ENCODE data around the gene RSRC2. TPM values are rescaled to one million over a fixed set of nuclear protein-coding genes. Genes with fewer than 3 reads are reported as not detected.

RSRC2 gene
- polyA plus RNA-seq, 1 donor from 2014 or later, result 194 TPM

DNA sequence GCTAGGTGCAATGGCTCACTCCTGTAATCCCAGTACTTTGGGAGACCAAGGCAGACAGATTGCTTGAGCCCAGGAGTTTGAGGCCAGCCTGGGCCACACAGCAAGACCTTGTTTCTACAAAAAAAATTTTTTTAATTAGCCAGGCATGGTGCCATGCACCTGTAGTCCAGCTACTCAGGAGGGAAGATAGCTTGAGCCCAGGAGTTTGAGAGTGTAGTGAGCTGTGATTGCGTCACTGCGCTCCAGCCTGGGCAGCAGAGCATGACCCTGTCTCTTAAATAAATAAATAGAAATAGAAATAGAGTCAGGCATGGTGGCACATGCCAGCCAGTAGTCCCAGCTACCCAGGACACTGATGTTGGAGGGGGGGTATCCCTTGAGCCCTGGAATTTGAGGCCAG is 67.5 kb downstream of the RSRC2 start:
- H4K20me1 ChIP-seq (ENCODE audit: insufficient read depth), result no peaks in the 10 kb centered on the region
- no peak overlapping the region for H3K4me3 ChIP-seq (ENCODE audit: low read length)
- H3F3A ChIP-seq (ENCODE audit: insufficient read depth, low read length, poor library complexity, severe bottlenecking), result no peaks in the 10 kb centered on the region
- no peaks in the 10 kb centered on the region for H3K27me3 ChIP-seq (ENCODE audit: insufficient read depth, low read depth, low read length)
- no peak overlapping the region for H2AFZ ChIP-seq (ENCODE audit: low read depth, low read length)
- no peak overlapping the region for H3K27ac ChIP-seq (ENCODE audit: low read length)
- no peak overlapping the region for H3K9ac ChIP-seq (ENCODE audit: low read length)
- no peaks in the 10 kb centered on the region for H3K36me3 ChIP-seq (ENCODE audit: insufficient read depth, low read length)
- TF ChIP-seq TAF1 (IDR thresholded peaks at IDR 0.05; ENCODE audit: low read depth) (no peak), RAD21 (conservative IDR thresholded peaks at IDR 0.05) (no peak), POLR2AphosphoS5 (IDR thresholded peaks at IDR 0.05) (no peak), EP300 (conservative IDR thresholded peaks at IDR 0.05; ENCODE audit: poor library complexity, severe bottlenecking) (no peak), SMC3 (conservative IDR thresholded peaks at IDR 0.05; ENCODE audit: poor library complexity) (no peak)
- TF ChIP-seq, protein P1, sequence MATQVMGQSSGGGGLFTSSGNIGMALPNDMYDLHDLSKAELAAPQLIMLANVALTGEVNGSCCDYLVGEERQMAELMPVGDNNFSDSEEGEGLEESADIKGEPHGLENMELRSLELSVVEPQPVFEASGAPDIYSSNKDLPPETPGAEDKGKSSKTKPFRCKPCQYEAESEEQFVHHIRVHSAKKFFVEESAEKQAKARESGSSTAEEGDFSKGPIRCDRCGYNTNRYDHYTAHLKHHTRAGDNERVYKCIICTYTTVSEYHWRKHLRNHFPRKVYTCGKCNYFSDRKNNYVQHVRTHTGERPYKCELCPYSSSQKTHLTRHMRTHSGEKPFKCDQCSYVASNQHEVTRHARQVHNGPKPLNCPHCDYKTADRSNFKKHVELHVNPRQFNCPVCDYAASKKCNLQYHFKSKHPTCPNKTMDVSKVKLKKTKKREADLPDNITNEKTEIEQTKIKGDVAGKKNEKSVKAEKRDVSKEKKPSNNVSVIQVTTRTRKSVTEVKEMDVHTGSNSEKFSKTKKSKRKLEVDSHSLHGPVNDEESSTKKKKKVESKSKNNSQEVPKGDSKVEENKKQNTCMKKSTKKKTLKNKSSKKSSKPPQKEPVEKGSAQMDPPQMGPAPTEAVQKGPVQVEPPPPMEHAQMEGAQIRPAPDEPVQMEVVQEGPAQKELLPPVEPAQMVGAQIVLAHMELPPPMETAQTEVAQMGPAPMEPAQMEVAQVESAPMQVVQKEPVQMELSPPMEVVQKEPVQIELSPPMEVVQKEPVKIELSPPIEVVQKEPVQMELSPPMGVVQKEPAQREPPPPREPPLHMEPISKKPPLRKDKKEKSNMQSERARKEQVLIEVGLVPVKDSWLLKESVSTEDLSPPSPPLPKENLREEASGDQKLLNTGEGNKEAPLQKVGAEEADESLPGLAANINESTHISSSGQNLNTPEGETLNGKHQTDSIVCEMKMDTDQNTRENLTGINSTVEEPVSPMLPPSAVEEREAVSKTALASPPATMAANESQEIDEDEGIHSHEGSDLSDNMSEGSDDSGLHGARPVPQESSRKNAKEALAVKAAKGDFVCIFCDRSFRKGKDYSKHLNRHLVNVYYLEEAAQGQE (IDR thresholded peaks at IDR 0.05; ENCODE audit: borderline replicate concordance), result no peak
- TF ChIP-seq, protein P2, sequence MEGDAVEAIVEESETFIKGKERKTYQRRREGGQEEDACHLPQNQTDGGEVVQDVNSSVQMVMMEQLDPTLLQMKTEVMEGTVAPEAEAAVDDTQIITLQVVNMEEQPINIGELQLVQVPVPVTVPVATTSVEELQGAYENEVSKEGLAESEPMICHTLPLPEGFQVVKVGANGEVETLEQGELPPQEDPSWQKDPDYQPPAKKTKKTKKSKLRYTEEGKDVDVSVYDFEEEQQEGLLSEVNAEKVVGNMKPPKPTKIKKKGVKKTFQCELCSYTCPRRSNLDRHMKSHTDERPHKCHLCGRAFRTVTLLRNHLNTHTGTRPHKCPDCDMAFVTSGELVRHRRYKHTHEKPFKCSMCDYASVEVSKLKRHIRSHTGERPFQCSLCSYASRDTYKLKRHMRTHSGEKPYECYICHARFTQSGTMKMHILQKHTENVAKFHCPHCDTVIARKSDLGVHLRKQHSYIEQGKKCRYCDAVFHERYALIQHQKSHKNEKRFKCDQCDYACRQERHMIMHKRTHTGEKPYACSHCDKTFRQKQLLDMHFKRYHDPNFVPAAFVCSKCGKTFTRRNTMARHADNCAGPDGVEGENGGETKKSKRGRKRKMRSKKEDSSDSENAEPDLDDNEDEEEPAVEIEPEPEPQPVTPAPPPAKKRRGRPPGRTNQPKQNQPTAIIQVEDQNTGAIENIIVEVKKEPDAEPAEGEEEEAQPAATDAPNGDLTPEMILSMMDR (IDR thresholded peaks at IDR 0.05; ENCODE audit: poor library complexity, severe bottlenecking), result no peak
- no peaks in the 10 kb centered on the region for H3K9me2 ChIP-seq (ENCODE audit: insufficient read depth, low read length)
- no peaks in the 10 kb centered on the region for H3K79me2 ChIP-seq (replicated peaks; ENCODE audit: insufficient read depth, low read length)
- no peak overlapping the region for H3K4me2 ChIP-seq (ENCODE audit: low read length)
- H3K9me3 ChIP-seq (ENCODE audit: low read length), result no peaks in the 10 kb centered on the region

DNA sequence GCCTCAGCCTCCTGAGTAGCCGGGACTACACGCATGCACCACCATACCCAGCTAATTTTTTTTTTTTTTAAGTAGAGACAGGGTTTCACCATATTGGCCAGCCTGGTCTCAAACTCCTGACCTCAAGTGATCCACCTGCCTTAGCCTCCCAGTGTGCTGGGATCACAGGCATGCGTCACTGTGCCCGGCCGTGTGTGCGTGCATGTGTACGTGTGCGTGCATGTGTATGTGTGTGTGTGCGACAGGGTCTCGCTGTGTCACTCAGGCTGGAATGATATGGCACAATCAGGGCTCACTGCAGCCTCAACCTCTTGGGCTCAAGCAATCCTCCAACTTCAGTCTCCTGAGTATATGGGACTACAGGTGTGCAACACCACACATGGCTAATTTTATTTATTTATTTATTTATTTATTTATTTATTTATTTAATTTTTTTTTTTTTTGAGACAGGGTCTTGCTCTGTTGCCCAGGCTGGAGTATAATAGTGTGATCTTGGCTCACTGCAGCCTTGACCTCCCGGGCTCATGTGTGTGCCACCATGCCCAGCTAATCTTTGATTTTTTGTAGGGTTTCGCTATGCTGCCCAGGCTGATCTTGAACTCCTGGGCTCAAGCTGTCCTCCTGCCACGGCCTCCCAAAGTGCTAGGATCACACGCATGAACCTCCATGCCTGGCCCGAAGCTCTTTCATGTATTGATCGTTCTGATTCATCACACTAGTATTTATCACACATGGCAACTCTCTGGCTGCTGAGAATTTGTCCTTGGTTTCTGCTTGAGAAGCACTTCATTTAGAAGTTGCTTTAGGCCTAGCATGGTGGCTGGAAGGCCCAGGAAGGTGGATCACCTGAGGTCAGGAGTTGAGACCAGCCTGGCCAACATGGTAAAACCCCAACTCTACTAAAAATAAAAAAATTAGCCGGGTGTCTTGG is 68.4 kb downstream of the RSRC2 start:
- TF ChIP-seq SMC3 (conservative IDR thresholded peaks at IDR 0.05; ENCODE audit: poor library complexity) (no peak), MXI1 (conservative IDR thresholded peaks at IDR 0.05; ENCODE audit: poor library complexity, severe bottlenecking) (no peak), EP300 (conservative IDR thresholded peaks at IDR 0.05; ENCODE audit: poor library complexity, severe bottlenecking) (no peak)
- TF ChIP-seq, protein P1 (IDR thresholded peaks at IDR 0.05; ENCODE audit: borderline replicate concordance), result no peak
- H3K4me3 ChIP-seq (ENCODE audit: low read length), result no peak overlapping the region
- no peak overlapping the region for H3K27ac ChIP-seq (ENCODE audit: low read length)
- no peaks in the 10 kb centered on the region for H3K9me2 ChIP-seq (ENCODE audit: insufficient read depth, low read length)
- H3K36me3 ChIP-seq (ENCODE audit: insufficient read depth, low read length), result no peaks in the 10 kb centered on the region
- no peak overlapping the region for H3K9ac ChIP-seq (ENCODE audit: low read length)
- no peaks in the 10 kb centered on the region for H4K20me1 ChIP-seq (ENCODE audit: insufficient read depth)
- no peak overlapping the region for H2AFZ ChIP-seq (ENCODE audit: low read depth, low read length)
- H3K27me3 ChIP-seq (ENCODE audit: insufficient read depth, low read depth, low read length), result no peaks in the 10 kb centered on the region
- H3F3A ChIP-seq (ENCODE audit: insufficient read depth, low read length, poor library complexity, severe bottlenecking), result no peaks in the 10 kb centered on the region
- H3K79me2 ChIP-seq (replicated peaks; ENCODE audit: insufficient read depth, low read length), result no peaks in the 10 kb centered on the region
- H3K9me3 ChIP-seq (ENCODE audit: low read length), result no peaks in the 10 kb centered on the region
- no peak overlapping the region for H3K4me2 ChIP-seq (ENCODE audit: low read length)
